NCI-H526 treated with DMSO at 0.1 percent for 48 hours (cell line): Measurements from ENCODE around the gene CDK6.
A peak's percentile ranks its signal among the peaks of the same experiment; 100 is the strongest.
"Not testable (repeated sequence)": the region's sequence is repeated elsewhere in the genome, so short reads cannot be mapped to it uniquely, and the experiment has no call there.

Experiments used
- DNase-seq: peaks from one replicate; lab custom pipeline; 2025; lab: John Stamatoyannopoulos, UW

The CDK6 gene

DNA sequence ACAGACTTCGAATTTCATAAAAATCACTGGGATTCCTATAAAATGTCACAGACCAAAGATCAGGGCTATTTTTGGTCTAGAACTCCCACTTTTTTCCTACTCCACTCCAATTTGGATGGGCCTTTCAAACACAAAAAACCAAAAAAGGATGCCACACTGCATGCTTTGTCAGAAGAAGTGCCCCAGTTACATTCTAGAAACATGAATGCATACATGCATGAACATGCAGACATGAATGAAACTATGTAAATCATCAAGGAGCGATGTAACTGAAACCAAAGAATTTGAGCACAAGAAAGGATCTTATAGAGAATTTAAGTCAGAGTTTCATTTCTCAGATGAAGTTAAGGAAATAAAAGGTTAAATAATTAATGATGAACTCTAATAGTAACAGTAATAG lies 214.3 kb downstream of the CDK6 start:
- DNase-seq, result no peak

DNA sequence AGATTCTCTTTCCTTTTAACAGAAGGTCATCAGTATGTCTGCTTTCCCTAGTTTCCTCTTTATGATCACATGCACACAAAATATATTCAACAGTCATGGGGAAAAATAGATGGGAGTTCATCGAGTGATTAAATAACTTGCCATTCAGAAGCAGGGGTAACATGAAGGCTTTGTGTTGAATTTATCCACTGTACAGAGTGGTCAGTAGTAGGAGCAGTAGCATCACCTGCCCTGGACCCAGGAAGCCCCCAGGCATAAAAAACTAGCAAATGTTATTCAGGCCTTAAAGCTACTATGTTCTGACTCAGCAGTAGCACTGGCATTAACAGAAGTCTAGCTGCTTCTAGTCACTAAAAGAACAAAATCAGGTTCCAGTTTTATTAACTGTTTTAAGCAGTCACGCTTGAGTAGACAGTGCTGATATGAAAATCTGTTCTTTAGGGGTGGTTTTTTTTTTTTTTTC lies 214.8 kb downstream of the CDK6 start:
- no peak for DNase-seq

DNA sequence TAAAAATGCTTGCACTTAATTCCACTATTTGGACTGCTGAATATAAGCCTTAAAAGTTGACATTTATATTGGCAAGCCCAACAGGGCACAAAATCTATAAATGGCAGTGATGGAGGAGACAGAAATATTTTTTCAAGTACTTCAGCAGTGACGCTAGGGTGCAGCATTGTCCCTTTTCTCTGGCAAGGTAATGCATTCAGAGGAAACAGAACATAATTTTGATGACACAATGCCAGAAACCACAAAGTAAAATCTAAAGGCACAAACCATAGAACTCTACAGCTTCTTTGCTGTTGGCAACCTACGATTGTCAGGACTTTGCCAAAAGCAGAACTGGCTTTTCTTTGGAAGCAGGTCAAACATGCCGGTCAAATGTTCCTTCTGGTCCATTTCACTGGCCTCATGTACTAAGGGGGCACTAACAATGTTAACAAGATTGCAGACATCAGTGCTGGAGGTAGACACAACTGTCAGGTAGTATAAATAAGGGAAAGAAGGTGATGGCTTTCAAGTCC lies 215.3 kb downstream of the CDK6 start:
- DNase-seq, result peak; percentile 84

DNA sequence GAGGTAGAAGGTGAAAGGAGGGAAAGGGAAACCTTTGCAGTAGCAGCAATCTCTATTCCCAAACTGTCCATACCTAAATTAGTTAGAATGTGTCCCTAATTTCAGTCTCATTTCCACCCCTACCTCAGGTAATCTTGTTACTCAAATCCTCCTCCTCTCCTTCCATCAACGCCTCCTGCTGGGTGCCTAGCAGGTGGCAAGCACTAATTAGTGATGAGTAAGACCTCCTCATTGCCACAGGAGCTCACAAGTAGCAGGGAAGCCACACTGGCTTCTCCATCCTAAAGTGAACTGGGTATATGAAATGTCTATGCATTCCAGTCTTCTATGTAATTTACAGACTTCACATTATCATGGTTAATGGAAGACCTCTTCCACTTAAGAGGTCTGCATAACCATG lies 220.5 kb downstream of the CDK6 start:
- no peak for DNase-seq

DNA sequence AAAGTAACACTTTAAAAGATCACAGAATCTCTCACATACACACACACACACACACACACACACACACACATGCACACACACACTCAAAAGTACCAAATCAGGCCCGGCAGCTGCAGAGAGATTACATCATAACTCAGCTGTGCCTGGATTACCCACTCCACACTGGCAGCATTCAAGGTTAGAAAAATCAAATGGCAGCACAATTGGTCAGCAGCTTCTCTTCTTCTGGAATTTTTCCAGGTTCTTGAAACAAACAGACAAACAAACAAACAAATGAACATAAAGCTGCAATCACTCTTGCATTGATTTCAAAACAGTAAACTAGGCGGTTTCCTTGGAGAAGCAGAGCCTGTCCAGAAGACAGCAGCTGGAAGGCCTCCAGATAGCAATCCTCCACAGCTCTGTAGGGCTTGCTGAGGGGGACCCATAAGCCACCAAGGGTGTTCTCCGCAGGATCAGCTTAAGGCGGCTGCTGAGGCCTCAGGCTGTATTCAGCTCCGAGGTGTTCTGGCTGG lies 221.7 kb downstream of the CDK6 start:
- DNase-seq, result no peak

DNA sequence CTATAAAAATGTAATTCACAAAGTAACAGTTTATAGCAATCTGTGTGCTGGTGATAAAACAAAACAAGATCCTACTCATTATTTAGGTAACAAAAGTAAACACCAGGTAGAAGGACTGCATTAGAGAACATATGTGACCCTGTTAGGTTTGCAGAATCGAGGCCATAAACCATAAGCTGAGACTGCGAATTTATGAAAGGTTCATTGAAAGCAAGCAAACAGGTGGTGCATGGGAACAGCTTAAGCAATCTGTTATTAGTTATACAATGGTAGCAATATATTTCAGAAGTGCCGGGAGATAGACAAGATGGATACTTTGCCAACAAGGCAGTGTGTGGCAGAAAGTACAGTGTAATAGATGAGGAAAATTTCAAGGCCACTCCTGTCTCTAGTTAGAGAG lies 222.7 kb downstream of the CDK6 start:
- no peak for DNase-seq

DNA sequence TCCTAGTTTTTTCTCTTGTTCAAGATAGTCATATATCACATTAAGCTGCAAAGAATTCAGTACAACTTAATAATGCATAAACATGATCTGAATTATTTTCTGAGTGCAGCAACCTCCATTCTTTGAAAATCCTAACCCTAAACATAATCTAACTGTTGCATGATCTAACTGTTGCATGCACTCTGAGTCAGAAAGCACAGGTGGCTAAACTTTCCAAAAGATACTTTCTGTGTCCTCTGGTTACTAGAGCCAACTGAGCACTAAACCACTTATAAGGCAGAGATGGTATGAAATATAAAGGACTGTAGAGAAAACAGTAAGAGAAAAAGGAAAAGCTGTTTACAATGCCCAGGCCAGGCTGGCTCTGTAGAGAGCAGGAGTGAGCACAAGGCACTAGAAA lies 223.2 kb downstream of the CDK6 start:
- no peak for DNase-seq

DNA sequence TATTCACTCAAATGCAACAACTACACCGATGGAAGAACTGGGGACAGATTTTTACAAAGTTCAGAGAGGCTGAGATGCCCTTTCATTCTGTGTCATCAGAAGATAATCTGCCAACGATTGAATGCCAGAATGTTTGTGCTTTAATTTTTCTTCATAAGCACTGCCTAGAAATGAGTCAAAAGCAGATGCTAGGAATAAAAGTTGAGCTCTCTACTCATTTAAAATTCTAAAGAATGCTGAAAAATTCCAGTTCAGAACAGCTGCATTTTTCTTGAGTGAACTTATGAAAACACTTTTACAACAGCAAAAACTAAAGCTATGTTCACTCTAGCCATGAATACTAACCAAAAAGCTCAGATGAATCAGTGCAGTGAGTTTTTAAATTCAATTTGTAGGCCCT lies 223.9 kb downstream of the CDK6 start:
- DNase-seq, result no peak

DNA sequence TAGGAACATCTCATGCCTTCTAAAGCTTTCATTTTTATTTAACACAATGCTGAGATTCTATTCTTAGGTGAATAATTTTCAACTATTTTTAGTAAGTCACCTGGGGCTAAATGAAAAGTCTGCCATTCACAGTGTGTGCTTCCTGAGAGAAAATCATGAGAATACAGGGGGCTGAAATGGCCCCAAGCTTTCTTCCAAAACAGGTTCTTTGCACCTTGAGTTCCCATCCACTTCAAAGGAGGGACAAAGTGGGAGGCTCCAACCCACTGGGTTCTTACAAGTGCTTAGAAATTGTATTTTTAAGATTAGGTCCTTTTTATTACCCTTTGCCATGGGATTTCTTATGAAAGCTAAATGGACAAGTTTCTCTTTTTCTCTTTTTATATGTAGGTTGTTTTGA lies 224.6 kb downstream of the CDK6 start:
- DNase-seq, result no peak

DNA sequence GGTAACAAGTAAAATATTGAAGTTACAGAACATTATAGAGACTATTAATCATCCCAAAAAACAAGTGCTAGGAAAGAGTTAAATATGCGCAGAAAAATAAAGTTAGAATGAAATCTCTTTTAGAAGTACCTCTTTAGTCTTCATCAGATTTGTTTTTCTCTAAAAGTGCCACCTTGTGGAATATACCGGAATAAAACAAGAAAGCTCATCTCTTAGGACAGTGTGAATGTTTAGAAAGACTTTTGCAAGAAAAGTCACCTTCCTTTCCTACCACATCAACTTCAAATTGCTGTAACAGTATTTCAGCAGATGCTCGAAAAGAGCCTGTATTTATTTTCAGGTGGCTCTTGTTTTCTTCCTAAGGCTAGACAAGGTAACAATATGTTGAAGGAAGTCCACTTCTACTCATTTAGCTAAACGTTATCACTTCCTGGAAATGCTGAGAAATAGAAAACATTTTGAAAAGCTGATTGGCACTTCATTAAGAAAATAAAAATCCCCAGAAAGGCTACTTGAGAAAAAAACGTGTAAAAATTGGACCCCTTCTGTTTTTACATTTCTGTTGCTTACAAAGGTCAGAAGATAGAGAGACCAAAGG lies 226.4 kb downstream of the CDK6 start:
- DNase-seq, result no peak

DNA sequence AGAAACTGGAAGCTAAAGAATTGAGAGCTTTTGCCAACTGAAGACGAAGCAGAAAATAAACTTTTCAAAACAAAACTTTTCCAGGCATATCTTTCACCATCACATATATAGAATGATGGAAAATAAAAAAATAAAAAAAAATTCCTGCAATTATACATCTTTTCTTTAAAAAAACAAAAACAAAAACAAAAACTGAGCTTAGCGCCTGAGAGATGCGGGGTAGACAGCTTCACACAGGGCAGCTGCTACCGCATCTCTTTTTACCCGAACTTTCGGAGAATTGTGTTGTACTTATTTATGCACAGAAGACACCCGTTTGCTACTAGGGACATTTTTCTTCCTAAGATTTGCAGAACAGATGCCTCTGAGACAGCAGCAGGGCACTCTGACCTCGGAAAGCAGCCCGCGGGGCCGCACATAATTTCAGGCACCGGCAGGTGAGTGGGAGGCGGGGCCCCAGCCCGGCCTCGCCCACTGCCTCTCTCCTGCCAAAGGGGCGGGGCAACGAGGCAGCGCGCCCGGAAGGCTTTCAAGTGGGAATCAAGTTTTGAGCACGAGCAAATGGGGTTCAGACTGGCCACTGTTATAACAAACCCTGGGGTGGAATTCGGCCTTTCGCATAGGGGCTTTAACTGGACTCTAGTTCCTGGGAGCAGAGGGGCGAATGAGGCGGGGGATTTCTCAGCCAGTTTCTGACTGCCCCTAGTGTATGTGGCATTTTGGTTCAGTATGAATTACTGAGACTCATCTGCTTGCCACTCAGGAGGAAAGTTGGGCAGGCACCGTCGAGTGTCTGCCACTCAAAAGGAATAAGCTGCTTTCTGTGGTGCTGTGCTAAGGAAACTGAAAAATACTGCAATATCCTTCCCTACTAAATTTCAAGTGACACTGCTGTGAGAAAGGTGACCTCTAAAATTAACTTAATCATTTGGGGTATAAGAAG lies 227.7 kb downstream of the CDK6 start:
- DNase-seq, result no peak

DNA sequence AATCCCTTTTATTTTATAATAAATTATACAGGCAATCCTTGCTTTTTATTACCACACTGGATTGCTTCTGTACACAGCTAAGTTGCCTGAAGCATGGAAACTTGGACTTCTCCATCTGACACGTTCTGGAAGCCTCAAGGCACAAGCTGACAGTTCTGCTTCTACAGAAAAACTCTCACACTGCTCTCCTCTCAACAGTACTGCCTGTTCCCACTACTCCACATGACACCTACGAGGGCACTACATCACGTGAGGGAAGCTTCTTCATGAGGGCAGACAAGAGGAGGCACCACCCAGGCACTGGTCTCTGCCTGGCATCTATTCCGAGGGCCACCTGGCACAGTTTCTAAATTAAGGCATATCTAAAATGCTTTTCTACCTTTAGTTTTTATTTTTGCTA lies 229.4 kb downstream of the CDK6 start:
- no peak for DNase-seq

DNA sequence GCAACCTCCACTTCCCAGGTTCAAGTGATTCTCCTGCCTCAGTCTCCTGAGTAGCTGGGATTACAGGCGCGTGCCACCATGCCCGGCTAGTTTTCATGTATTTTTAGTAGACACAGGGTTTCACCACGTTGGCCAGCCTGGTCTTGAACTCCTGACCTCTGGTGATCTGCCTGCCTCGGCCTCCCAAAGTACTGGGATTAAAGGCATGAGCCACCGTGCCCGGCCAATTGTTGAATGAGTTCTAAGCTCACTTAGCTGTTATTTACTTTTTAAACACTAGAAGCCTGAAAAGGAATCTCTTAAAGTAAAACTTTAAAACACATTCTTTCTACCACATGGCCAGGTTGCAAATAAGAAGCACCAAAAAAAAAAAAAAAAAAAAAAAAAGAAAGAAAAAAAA lies 231.9 kb downstream of the CDK6 start:
- DNase-seq, result not testable (repeated sequence)

DNA sequence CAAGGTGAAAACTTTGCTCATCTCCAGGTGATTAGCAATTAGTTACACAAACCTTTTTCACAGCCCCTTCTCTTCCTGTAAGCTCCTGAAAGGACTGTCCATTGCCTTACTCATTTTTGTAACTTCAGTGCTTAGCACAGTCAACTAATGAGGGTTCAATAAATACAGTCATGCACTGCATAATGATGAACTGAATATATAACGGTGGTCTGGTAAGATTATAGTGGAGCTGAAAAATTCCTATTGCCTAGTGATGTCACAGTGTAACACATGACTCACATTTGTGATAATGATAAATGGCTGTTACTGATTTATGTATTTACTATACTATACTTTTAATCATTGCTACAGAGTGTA lies 233.3 kb downstream of the CDK6 start:
- DNase-seq, result no peak

DNA sequence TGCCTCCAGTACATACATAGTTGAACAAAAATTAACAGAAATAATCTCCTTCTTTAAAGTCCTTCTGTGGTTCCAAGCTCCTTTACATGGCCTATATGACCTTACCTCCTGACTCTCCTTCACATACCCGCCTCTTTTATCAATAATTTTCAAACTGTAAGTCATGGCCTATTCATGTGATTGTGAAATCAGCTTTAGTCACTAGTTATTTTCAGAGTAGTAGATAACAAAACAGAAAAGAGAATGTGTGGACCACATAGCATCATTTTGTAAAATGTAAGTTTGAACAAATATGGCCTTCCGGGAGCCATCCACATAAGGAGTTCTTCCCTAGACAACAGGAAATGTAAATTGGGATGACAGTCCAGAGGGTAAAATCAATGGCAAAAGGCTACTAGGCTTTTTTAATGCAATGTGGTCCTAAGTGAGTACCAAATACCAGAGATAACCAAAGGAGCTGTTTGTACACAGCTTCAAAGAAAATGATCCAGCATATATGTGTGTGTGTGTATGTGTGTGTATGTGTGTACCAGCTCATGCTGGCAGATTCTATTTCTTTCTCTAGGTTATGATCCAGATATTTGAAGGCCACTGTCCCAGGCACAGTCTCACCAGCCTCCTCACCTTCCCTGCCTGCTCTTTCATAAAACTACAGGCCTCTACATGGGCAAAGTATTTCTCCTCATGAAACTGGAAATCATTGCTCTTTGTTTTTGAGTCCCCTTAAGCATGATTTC lies 233.9 kb downstream of the CDK6 start:
- DNase-seq, result no peak

DNA sequence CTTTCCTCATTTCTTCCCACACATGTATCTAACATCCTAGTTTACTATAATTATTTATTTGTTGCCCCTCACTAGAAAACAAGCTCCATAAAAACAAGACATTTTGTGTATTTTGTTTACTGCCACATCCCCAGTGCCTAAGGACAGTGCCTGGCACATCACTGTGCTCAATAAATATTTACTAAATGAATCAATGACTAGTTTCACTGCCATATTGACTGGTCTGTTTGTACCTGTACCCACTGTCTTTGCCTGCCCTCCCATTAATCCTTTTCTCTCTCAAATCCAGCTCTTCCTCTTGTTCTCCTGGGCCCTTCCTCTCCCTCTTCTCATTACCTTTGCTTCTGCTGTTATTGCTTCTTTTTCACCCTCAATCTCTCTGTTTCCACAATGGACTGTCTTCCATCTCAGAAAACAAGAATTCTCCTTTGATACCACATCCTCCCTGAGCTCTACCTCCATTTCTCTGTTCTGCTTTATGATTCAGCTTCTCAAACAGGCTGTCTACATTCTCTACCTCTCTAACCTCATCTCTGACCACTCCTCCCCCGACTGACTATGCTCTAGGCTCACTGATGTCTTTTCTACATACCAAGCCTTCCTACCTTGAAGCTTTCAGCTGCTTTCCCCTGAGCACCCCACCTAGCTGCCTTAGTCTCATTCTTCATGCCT lies 237.9 kb downstream of the CDK6 start:
- no peak for DNase-seq

DNA sequence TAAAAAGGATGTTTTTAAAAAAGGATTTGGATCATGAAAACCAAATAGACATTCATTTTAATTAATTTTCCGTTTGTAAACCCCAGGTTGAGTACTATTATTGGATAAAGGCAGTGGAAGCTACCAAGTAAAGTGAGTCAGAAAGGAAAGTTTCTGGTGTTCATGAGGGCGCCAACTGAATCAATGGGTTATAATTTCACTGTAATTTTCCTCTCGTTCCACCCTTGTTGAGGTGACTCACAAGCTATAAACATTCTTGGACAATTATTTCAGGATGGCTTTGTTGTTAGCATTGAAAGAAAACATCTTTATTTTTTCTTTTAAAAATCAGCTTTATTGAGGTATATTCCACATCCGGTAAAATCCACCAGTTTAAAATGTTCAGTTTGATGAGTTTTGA lies 241.1 kb downstream of the CDK6 start:
- DNase-seq, result no peak

DNA sequence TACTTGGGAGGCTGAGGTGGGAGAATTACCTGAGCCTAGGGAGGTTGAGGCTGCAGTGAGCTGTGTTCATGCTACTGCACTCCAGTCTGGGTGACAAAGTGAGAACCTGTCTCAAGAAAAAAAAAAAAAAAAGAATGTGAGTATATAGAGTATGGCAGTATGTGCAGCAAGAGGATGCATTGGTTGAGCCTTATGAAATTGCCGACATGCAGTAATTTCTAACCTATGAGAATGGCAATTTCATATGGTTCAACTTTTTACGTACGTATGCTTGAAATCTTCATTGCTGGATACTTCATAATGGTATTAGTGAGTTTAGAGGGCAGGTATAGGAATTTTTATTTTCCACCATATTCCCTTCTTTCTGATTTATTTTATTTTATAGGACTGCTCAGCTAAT lies 241.6 kb downstream of the CDK6 start:
- no peak for DNase-seq

DNA sequence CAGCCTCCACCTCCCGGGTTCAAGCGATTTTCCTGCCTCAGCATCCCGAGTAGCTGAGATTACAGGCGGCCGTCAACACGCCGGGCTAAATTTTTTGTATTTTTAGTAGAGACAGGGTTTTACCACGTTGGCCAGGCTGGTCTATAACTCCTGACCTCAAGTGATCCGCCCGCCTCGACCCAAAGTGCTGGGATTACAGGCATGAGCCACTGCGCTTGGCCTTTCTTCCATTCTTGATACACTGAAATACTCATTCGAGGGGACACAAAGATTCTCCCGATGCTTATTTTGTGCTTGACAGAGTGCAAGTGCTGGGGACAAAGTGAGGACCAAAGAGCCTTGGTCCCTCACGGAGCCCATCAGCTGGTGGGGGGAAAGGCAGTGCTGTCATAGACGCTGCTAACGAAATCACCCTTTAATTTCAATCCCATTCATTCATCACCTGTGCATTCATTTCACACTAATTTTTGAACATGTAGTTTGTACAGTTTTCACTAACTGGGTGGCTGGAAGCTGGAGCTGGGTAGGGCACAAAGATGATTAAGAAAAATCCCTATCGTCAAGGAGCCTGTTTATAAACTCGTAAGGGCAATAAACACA lies 245.6 kb downstream of the CDK6 start:
- no peak for DNase-seq

DNA sequence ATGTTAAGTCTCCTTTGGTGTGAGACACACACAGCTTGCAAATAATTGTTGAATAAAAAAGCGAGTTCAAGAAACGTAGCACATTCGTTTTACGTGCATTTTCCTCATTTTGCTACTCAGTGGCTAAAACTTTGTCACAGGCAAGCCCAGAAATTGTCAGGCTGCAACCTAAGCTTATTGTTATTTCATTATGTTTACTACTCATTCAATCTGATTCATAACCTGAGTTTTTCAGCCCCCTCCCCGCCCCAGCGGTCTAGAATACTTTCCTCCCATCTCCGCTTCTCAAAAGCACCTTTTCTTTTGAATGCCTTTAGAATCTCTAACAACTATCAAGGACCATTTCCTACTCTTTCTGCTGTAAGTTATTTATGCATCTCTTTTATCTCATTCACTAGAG lies 247.3 kb downstream of the CDK6 start:
- DNase-seq, result no peak

DNA sequence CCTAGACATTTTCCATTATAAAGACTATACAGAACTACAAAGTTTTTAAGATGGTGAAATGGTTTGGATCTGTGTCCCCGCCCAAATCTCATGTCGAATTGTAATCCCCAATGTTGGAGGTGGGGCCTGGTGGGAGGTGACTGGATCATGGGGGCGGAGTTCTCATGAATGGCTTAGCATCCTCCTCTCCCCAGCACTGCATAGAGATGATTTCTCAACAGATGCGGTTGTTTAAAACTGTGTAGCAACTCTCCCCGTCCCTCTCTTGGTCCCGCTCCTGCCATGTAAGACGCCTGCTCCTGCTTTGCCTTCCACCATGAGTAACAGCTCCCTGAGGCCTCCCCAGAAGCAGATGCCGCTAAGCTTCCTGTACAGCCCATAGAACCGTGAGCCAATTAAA lies 247.8 kb downstream of the CDK6 start:
- DNase-seq, result no peak

DNA sequence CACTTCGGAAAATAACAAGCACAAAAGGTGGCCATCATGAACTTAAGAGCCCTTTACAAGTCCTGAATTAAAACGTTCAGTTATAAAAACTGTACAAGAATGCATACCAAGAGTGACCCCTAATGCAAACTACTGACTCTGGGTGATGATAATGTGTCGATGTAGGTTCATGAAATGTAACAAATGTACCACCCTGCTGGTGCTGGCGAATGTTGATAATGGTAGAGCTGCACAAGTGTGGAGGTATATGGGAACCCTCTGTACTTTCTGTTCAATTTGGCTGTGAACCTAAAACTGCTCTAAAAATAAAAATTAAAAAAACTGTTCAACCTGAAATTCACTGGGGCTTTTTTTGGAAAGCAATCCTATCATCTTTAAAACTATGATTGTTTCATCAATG lies 249.5 kb downstream of the CDK6 start:
- no peak for DNase-seq
